MCF 10A (cell line): ENCODE data around the gene MRPL43. TPM values are rescaled to one million over a fixed set of nuclear protein-coding genes. Genes with fewer than 3 reads are reported as not detected.

Source experiments
- BruUV-seq: library from RNA; stranded (reverse); fragments of 400-500 nt; replicated peaks from 2 replicates; lab custom pipeline; 2021; lab: Mats Ljungman, UMichigan
- CTCF ChIA-PET: fragments of 300-600 bp; sonication (Branson Sonifier 250); formaldehyde crosslinking; extraction: SDS; loops from one replicate; lab custom pipeline; 2021; ENCODE audit warnings: antibody characterized with exemption, inconsistent platforms; lab: Yijun Ruan, JAX
- POLR2A ChIA-PET: fragments of 300-600, 350-650 bp; sonication (Branson Sonifier 250); formaldehyde crosslinking; extraction: SDS; loops from one replicate; lab custom pipeline; 2020; ENCODE audit warnings: antibody characterized with exemption, inconsistent platforms; lab: Yijun Ruan, JAX
- DNase-seq: peaks from one replicate; pipeline ENCODE4 v3.0.0-alpha.2; 2018; ENCODE audit not compliant: unreplicated experiment
- H3K27ac Mint-ChIP-seq: one replicate; pipeline ENCODE4 v1.8.0; 2022; ENCODE audit warnings: mild to moderate bottlenecking, low read depth, mixed read lengths; ENCODE audit not compliant: unreplicated experiment
- H3K27me3 Mint-ChIP-seq: one replicate; pipeline ENCODE4 v1.8.0; 2022; ENCODE audit warnings: mixed read lengths; ENCODE audit not compliant: insufficient read depth, unreplicated experiment
- H3K36me3 Mint-ChIP-seq: one replicate; pipeline ENCODE4 v1.8.0; 2022; ENCODE audit warnings: mild to moderate bottlenecking, moderate library complexity, mixed read lengths; ENCODE audit not compliant: insufficient read depth, unreplicated experiment
- H3K4me1 Mint-ChIP-seq: one replicate; pipeline ENCODE4 v1.8.0; 2022; ENCODE audit warnings: mixed read lengths; ENCODE audit not compliant: insufficient read depth, unreplicated experiment
- H3K4me3 Mint-ChIP-seq: one replicate; pipeline ENCODE4 v1.8.0; 2022; ENCODE audit warnings: mild to moderate bottlenecking, moderate library complexity, mixed read lengths; ENCODE audit not compliant: unreplicated experiment
- H3K9me3 Mint-ChIP-seq: one replicate; pipeline ENCODE4 v1.8.0; 2022; ENCODE audit warnings: mixed read lengths; ENCODE audit not compliant: unreplicated experiment
- intact Hi-C: fragments of 100-400 bp; cut with micrococcal nuclease; formaldehyde crosslinking; loops from 2 replicates; pipeline ENCODE4 v1.14.1; 2022
- total RNA-seq: library from RNA; stranded (reverse); gene quantifications from 2 replicates; pipeline ENCODE4 v1.2.3, GENCODE V29; 2022
- TF ChIP-seq, protein P1 (sequence below): fragments of 200-600 bp; IDR thresholded peaks from one replicate; pipeline ENCODE4 v1.8.0; 2022; ENCODE audit warnings: antibody characterized with exemption, mild to moderate bottlenecking; ENCODE audit not compliant: unreplicated experiment

Gene MRPL43
- total RNA-seq, 1 experiment from 2014 or later, result 64.8 TPM

DNA sequence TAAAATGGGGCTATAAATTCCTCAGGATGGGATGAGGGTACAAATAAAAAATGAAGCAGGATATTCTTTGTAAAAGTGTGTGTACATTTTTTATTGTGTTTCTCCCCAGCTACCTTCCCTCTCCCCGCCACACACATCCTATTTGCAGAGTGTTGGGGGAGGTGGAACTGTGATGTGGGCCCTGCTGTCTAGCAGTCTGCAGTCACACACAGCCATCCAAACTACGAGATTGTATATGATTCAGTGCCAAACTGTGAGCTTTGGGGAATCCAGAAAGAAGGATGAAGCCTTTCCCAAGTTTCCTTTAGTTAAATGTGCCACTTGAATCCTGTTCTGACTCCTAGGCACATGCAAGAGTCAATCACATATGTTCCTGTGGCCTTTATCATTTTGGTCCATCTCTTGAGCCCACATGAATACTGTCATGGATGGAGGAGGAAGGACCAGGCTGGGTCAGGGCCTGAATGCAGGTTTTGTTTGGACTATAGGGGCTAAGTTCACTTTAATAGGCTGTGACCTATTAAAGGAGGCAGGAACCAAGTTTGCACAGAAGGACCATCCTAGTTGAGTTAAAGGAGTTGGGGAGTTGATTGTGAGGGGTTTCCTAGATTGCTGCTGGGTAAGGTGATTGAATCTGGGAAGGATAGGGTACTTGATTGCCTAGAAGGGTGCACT, 19.1 kb downstream of the MRPL43 start:
- DNase-seq, result no peak
- peak overlapping the region; percentile 66 for H3K4me3 Mint-ChIP-seq
- ChIA-PET CTCF (interaction anchor here (0.5 to 1.5 kb wide), 7 partner anchors 11 to 1087 kb away, joined by 3 to 6 read pairs (median 3); no protein-coding TSS in a partner anchor), POLR2A (interaction anchor here (1.4 to 1.6 kb wide), 2 partner anchors 10 to 20 kb away, joined by 3 to 4 read pairs; no protein-coding TSS in a partner anchor)
- H3K27me3 Mint-ChIP-seq, result no peaks in the 10 kb centered on the region
- H3K36me3 Mint-ChIP-seq, result peaks cover 24% of the 10 kb centered on the region
- BruUV-seq, result no TSS peak
- H3K9me3 Mint-ChIP-seq, result no peaks in the 10 kb centered on the region
- no peaks in the 10 kb centered on the region for H3K4me1 Mint-ChIP-seq
- TF ChIP-seq, protein P1, sequence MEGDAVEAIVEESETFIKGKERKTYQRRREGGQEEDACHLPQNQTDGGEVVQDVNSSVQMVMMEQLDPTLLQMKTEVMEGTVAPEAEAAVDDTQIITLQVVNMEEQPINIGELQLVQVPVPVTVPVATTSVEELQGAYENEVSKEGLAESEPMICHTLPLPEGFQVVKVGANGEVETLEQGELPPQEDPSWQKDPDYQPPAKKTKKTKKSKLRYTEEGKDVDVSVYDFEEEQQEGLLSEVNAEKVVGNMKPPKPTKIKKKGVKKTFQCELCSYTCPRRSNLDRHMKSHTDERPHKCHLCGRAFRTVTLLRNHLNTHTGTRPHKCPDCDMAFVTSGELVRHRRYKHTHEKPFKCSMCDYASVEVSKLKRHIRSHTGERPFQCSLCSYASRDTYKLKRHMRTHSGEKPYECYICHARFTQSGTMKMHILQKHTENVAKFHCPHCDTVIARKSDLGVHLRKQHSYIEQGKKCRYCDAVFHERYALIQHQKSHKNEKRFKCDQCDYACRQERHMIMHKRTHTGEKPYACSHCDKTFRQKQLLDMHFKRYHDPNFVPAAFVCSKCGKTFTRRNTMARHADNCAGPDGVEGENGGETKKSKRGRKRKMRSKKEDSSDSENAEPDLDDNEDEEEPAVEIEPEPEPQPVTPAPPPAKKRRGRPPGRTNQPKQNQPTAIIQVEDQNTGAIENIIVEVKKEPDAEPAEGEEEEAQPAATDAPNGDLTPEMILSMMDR, result no peak
- intact Hi-C loops, result no loop called here
- H3K27ac Mint-ChIP-seq, result no peak overlapping the region

DNA sequence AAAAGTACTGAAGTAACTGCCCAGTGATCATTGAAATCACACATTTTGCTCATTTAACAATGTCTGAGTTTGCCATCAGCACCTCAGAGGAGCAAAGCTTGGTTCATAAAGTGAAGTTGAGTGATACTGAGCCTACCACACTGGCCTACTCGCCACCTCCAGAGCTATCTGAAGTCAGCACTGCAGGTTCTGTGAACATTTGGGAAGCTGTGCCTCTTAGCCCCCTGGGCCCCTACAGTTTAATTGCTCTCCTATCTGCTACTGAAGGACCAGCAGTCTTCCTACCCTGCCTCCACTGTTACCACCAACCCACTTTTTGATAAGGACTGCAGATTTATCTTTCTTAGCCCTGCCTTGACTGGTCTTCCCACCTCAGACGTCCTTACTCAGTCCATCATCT, 20.0 kb downstream of the MRPL43 start:
- CTCF ChIA-PET, result interaction anchor here (0.6 to 1.5 kb wide), 7 partner anchors 18 to 453 kb away, joined by 3 to 8 read pairs (median 4); no protein-coding TSS in a partner anchor
- H3K9me3 Mint-ChIP-seq, result no peaks in the 10 kb centered on the region
- no peaks in the 10 kb centered on the region for H3K4me1 Mint-ChIP-seq
- POLR2A ChIA-PET, result interaction anchor here (0.8 to 1.6 kb wide), 4 partner anchors 9 to 21 kb away, joined by 3 to 4 read pairs (median 4); no protein-coding TSS in a partner anchor
- TF ChIP-seq, protein P1, result no peak
- BruUV-seq, result no TSS peak
- intact Hi-C loops, result no loop called here
- H3K36me3 Mint-ChIP-seq, result peaks cover 24% of the 10 kb centered on the region
- H3K4me3 Mint-ChIP-seq, result no peak overlapping the region
- no peak overlapping the region for H3K27ac Mint-ChIP-seq
- DNase-seq, result no peak
- no peaks in the 10 kb centered on the region for H3K27me3 Mint-ChIP-seq

DNA sequence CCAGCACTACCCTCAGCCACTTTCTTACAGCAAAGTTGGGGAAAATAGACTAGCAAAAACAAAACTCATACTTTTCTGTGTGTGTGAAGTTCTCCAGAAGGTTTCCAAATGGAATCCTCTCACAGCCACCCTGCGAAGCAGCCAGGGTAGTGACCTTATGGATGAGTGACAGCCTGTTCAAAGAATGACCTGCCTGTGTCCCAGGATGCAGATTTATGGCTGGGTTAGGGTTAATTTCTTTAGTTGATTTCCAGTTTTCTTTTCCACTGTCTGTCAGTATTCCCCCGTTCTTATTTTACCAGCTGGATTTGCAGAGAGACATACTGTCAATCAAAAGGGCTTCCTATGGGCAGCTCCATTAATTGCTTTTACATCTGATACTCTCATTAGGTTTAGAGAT, 20.4 kb downstream of the MRPL43 start:
- ChIA-PET CTCF (interaction anchor here (0.6 to 1.5 kb wide), 5 partner anchors 31 to 452 kb away, joined by 3 to 8 read pairs (median 4); no protein-coding TSS in a partner anchor), POLR2A (interaction anchor here (0.8 to 0.9 kb wide), 2 partner anchors 10 to 16 kb away, joined by 3 to 4 read pairs; no protein-coding TSS in a partner anchor)
- intact Hi-C loops, result no loop called here
- TF ChIP-seq, protein P1, result no peak
- Mint-ChIP-seq H3K27ac (no peak overlapping the region), H3K27me3 (no peaks in the 10 kb centered on the region), H3K9me3 (no peaks in the 10 kb centered on the region), H3K36me3 (peaks cover 26% of the 10 kb centered on the region), H3K4me3 (no peak overlapping the region), H3K4me1 (no peaks in the 10 kb centered on the region)
- no peak for DNase-seq
- BruUV-seq, result no TSS peak

DNA sequence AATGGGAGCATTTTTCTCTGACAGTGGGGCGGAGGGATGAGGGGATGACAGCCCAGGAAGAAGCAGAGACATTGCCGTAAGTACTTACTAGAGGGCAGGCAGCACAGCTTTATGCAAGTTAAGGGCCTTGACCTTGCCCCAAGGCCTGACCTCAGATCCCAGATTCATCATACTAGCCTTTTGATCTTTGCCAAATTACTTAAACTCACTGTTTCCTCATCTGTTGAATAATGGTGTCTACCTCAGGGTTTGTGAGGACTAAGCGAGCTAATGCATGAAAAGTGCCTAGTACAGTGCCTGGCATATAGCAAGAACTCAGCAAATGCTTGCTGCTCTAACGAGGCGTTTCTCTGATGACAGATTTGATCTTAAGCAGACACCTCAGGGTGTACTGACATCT, 21.5 kb downstream of the MRPL43 start:
- TF ChIP-seq, protein P1, result no peak
- H3K27ac Mint-ChIP-seq, result no peak overlapping the region
- ChIA-PET POLR2A (interaction anchor here (0.6 to 0.7 kb wide), 2 partner anchors 21 to 45 kb away, joined by 3 to 4 read pairs; partner anchors contain the start of genes MRPL43 and TWNK), CTCF (interaction anchor here (0.6 to 1.4 kb wide), 4 partner anchors 31 to 103 kb away, joined by 3 to 8 read pairs (median 3); no protein-coding TSS in a partner anchor)
- DNase-seq, result no peak
- no peaks in the 10 kb centered on the region for H3K27me3 Mint-ChIP-seq
- intact Hi-C loops, result no loop called here
- peaks cover 27% of the 10 kb centered on the region for H3K36me3 Mint-ChIP-seq
- no TSS peak for BruUV-seq
- no peak overlapping the region for H3K4me3 Mint-ChIP-seq
- H3K4me1 Mint-ChIP-seq, result no peaks in the 10 kb centered on the region
- H3K9me3 Mint-ChIP-seq, result no peaks in the 10 kb centered on the region
